Measurements from ENCODE around the gene SH3GLB2. TPM values are rescaled to one million over a fixed set of nuclear protein-coding genes. Genes with fewer than 3 reads are reported as not detected.

Gene SH3GLB2
- total RNA-seq, 1 experiment from 2014 or later, result 58.3 TPM

DNA sequence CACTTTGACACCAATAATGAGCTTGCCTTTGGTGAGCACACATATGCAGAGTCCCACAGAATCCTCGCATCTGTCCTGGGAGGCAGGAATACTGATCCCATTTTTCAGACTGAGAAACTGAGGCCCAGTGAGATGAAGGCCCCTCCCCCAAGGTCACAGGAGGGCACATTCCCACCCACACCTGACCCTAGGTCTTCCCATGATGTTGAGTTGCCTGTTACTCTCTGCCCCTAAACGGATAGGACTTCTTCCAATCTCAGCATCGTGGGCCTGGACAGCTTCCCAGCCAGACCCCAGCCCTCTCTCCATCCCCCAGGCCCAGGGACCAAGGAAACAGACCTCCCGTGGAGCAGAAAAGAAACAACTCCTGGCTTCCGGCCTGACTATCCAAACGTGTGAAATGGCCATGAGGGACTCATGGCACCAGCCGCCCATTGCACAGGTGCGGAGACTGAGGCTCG, 877 bp downstream of the SH3GLB2 start:
- Mint-ChIP-seq H3K27ac (ENCODE audit: low read depth, unreplicated experiment) (peak overlapping the region; percentile 79), H3K27me3 (ENCODE audit: insufficient read depth, unreplicated experiment) (no peaks in the 10 kb centered on the region), H3K9me3 (ENCODE audit: unreplicated experiment) (no peaks in the 10 kb centered on the region), H3K4me3 (ENCODE audit: unreplicated experiment) (peak overlapping the region; percentile 78), H3K4me1 (ENCODE audit: insufficient read depth, unreplicated experiment) (peaks cover 22% of the 10 kb centered on the region), H3K36me3 (ENCODE audit: insufficient read depth, unreplicated experiment) (peaks cover under 1% of the 10 kb centered on the region)
- DNase-seq (ENCODE audit: unreplicated experiment), result no peak
- POLR2A ChIA-PET, result interaction anchor here (1.0 to 1.8 kb wide), 5 partner anchors 9 to 933 kb away, joined by 3 to 6 read pairs (median 3); partner anchors contain the start of gene URM1
- TF ChIP-seq CTCF (IDR thresholded peaks at IDR 0.05; ENCODE audit: unreplicated experiment), result no peak
- intact Hi-C loops (cut with micrococcal nuclease), result no loop called here
- no TSS peak for BruUV-seq (replicated peaks)
- CTCF ChIA-PET, result interaction anchor here (1.0 kb wide), 1 partner anchor 8 kb away, joined by 5 read pairs; no protein-coding TSS in a partner anchor

GRCh38 chr9:129026442-129027223, 1.5 kb downstream of the SH3GLB2 start:
- H3K27me3 Mint-ChIP-seq (ENCODE audit: insufficient read depth, unreplicated experiment), result no peaks in the 10 kb centered on the region
- ChIA-PET POLR2A (interaction anchor here (1.0 to 1.8 kb wide), 4 partner anchors 8 to 656 kb away, joined by 3 to 6 read pairs (median 4); partner anchors contain the start of gene URM1), CTCF (no interaction called here)
- peaks cover 7% of the 10 kb centered on the region for H3K36me3 Mint-ChIP-seq (ENCODE audit: insufficient read depth, unreplicated experiment)
- TF ChIP-seq CTCF (IDR thresholded peaks at IDR 0.05; ENCODE audit: unreplicated experiment), result no peak
- intact Hi-C loops (cut with micrococcal nuclease), result no loop called here
- H3K4me3 Mint-ChIP-seq (ENCODE audit: unreplicated experiment), result peak overlapping the region; percentile 78
- peaks cover 27% of the 10 kb centered on the region for H3K4me1 Mint-ChIP-seq (ENCODE audit: insufficient read depth, unreplicated experiment)
- peak overlapping the region; percentile 79 for H3K27ac Mint-ChIP-seq (ENCODE audit: low read depth, unreplicated experiment)
- no peaks in the 10 kb centered on the region for H3K9me3 Mint-ChIP-seq (ENCODE audit: unreplicated experiment)
- TSS peak; percentile 28 for BruUV-seq (replicated peaks)
- DNase-seq (ENCODE audit: unreplicated experiment), result no peak

DNA sequence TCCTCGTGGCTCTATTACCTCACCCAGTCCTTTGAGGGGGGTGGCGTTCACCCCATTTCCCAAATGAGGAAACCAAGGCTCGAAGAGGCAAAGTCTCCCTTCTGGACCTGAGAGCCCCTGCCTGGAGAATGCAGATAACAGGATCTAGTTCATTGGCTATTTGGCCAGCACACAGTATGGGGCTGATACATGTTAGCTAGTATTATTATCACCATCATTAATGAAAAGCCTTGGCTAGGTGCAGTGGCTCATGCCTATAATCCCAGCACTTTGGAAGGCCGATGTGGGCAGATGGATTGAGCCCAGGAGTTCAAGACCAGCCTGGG, 4.3 kb downstream of the SH3GLB2 start:
- ChIA-PET POLR2A (interaction anchor here (0.5 kb wide), 1 partner anchor 469 kb away, joined by 4 read pairs; no protein-coding TSS in a partner anchor), CTCF (interaction anchor here (0.7 kb wide), 1 partner anchor 36 kb away, joined by 3 read pairs; no protein-coding TSS in a partner anchor)
- Mint-ChIP-seq H3K4me3 (ENCODE audit: unreplicated experiment) (no peak overlapping the region), H3K9me3 (ENCODE audit: unreplicated experiment) (no peaks in the 10 kb centered on the region), H3K27ac (ENCODE audit: low read depth, unreplicated experiment) (no peak overlapping the region), H3K4me1 (ENCODE audit: insufficient read depth, unreplicated experiment) (peaks cover 20% of the 10 kb centered on the region), H3K36me3 (ENCODE audit: insufficient read depth, unreplicated experiment) (peaks cover 34% of the 10 kb centered on the region), H3K27me3 (ENCODE audit: insufficient read depth, unreplicated experiment) (no peaks in the 10 kb centered on the region)
- intact Hi-C loops (cut with micrococcal nuclease), result no loop called here
- no peak for DNase-seq (ENCODE audit: unreplicated experiment)
- TF ChIP-seq CTCF (IDR thresholded peaks at IDR 0.05; ENCODE audit: unreplicated experiment), result no peak
- no TSS peak for BruUV-seq (replicated peaks)

GRCh38 chr9:129023036-129023907, 4.9 kb downstream of the SH3GLB2 start:
- H3K9me3 Mint-ChIP-seq (ENCODE audit: unreplicated experiment), result no peaks in the 10 kb centered on the region
- H3K27me3 Mint-ChIP-seq (ENCODE audit: insufficient read depth, unreplicated experiment), result no peaks in the 10 kb centered on the region
- no peak for TF ChIP-seq CTCF (IDR thresholded peaks at IDR 0.05; ENCODE audit: unreplicated experiment)
- no peak overlapping the region for H3K4me3 Mint-ChIP-seq (ENCODE audit: unreplicated experiment)
- BruUV-seq (replicated peaks), result no TSS peak
- DNase-seq (ENCODE audit: unreplicated experiment), result peak; percentile 65
- H3K36me3 Mint-ChIP-seq (ENCODE audit: insufficient read depth, unreplicated experiment), result peaks cover 40% of the 10 kb centered on the region
- intact Hi-C loops (cut with micrococcal nuclease), result no loop called here
- no peak overlapping the region for H3K27ac Mint-ChIP-seq (ENCODE audit: low read depth, unreplicated experiment)
- ChIA-PET POLR2A (no interaction called here), CTCF (interaction anchor here (0.7 to 1.7 kb wide), 2 partner anchors 16 to 35 kb away, joined by 3 to 11 read pairs; no protein-coding TSS in a partner anchor)
- H3K4me1 Mint-ChIP-seq (ENCODE audit: insufficient read depth, unreplicated experiment), result peaks cover 20% of the 10 kb centered on the region

Data from MCF 10A (cell line).